ENCODE measurements around the gene AMN.
"Not testable (repeated sequence)": the region's sequence is repeated elsewhere in the genome, so short reads cannot be mapped to it uniquely, and the experiment has no call there.

DNA sequence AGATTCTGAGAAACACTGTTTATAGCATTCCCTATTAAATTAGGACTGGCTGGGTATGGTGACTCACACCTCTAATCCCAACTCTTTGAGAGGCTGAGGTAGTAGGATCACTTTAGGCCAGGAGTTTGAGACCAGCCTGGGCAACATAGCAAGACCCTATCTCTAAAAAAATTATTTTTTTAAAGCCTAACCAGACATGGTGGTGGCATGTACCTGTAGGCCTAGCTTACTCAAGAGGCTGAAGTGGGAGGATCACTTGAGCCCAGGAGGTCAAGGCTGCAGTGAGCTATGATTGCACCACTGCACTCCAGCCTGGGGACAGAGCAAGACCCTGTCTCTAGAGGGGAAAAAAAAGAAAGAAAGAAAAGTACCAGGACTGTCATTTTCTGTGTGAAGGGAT is 25.7 kb upstream of the AMN start:
- not testable (repeated sequence) for TF ChIP-seq CTCF (conservative IDR thresholded peaks at IDR 0.05); EZH2 (IDR thresholded peaks at IDR 0.05; ENCODE audit: low read depth)
